GM12892 (cell line): ENCODE measurements around the gene TMED6.

Experiments
- POLR2A ChIP-seq: IDR thresholded peaks from 2 replicates; pipeline ENCODE4 v1.6.1; 2011; ENCODE audit warnings: low read depth, low read length, control low read depth
- TAF1 ChIP-seq: IDR thresholded peaks from 2 replicates; pipeline ENCODE4 v1.6.1; 2011; ENCODE audit warnings: low read depth, mild to moderate bottlenecking, control low read depth, low read length, borderline replicate concordance

DNA sequence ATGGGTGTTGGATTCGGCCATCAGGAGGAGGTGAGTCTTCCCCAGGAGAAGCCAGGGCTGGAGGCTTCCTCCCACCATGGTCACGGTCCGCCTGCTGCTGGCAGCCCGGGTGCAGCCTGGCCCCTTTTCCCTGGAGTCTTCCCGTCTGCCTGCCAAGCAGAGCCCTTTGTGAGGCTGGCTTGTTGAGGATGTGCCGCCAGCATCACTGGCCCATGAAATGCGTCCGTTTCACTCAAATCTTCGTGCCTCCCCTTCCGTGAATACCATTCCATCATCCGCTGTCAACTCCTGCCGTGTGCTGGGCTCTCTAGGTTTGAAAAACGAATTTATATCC lies 30.9 kb downstream of the TMED6 start:
- TF ChIP-seq POLR2A: no peak
- no peak for TF ChIP-seq TAF1
